Activated CD8-positive, alpha-beta memory T cell treated with anti-CD3 and anti-CD28 coated beads, Interleukin-2, amount 50 U/mL, for 1 hour (primary cell): ENCODE measurements around the gene GBP3.
"Not testable (repeated sequence)": the region's sequence is repeated elsewhere in the genome, so short reads cannot be mapped to it uniquely, and the experiment has no call there.

ENCODE experiments used
- DNase-seq: peaks from one replicate; pipeline ENCODE4 v3.0.0-alpha.2; 2020; ENCODE audit errors: extremely low read depth

Gene GBP3

GRCh38 chr1:88979054-88979748 is 43.5 kb downstream of the GBP3 start:
- no peak for DNase-seq

GRCh38 chr1:88976235-88976634 is 46.4 kb downstream of the GBP3 start:
- DNase-seq = no peak

DNA sequence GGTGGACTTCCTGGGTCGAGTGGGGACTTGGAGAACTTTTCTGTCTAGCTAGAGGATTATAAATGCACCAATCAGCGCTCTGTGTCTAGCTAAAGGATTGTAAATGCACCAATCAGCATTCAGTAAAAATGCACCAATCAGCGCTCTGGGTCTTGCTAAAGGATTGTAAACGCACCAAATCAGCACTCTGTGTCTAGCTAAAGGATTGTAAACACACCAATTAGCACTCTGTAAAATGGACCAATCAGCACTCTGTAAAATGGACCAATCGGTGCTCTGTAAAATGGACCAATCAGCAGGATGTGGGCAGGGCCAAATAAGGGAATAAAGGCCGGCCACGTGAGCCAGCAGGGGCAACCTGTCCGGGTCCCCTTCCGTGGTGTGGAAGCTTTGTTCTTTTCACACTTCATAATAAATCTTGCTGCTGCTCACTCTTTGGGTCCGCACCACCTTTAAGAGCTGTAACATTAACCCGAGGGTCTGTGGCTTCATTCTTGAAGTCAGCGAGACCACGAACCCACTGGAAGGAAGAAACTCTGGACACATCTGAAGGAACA is 48.0 kb downstream of the GBP3 start:
- not testable (repeated sequence) for DNase-seq

DNA sequence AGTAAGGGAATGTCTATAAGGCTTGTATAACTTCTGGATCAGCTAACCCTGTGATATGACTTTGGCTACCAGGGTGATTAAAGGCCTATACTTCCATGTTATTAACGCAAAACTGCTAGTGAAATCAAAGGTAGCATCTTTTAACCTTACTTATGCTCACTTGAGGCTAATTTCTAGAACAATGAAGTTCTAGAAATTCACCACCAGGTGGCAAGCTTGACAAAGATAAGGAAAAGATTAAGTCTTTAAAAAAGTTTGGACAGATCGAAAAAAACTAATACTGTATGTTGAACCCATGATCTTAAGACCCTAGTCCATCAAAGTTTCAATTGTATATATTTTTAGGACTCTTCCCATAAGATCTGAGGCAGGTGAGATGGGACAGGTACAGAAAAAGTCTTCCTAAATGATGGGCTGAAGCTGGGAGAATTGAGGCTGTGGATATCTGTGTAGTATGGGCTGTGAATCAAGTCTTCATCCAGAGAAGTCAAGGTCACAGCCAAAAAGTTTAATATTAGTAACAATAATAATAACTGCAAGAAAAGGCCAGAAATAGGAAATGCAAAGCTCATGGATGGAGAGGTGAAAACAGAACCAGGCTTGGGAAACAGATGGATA is 49.0 kb downstream of the GBP3 start:
- no peak for DNase-seq

DNA sequence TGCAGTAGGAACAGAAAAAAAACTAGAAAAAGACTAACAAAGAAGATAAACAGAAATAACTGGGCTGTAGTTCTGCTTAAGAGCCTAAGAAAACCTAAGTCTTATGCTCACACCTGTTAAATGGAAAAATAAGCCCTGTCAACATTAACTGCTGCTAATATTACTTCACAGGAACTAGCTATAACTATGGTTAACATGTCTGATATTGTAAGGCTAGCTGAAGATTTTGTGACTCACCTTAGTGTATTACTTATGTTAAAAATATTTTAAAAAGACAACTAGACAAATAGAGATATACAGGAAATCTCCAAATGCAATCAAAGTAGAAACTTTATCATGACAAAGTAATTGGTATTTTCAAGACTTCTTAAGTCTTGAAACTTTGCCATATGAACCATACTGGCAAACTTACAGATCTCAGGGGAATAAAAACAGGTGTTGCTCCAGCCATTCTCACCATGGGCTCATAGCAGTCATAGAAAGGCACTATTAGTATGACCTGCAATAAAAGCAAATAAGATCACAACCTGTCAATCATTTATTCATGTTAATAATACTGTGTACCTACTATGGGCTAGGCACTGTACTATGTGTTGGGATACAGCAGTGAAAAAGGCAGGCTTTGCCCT is 60.9 kb downstream of the GBP3 start:
- DNase-seq = no peak

GRCh38 chr1:88961081-88961480 is 61.6 kb downstream of the GBP3 start:
- DNase-seq = no peak
